Endothelial cell of umbilical vein (primary cell): ENCODE measurements around the gene CERCAM.

Experiments
- EZH2 ChIP-seq: IDR thresholded peaks from 2 replicates; pipeline ENCODE4 v1.6.1; 2012; ENCODE audit warnings: borderline replicate concordance, low read depth, mild to moderate bottlenecking, moderate library complexity, low read length, inconsistent platforms; ENCODE audit not compliant: severe bottlenecking
- GATA2 ChIP-seq: IDR thresholded peaks from 2 replicates; pipeline ENCODE4 v1.7.0; 2011; ENCODE audit warnings: low read depth, mild to moderate bottlenecking, moderate library complexity, mixed read lengths, low read length; ENCODE audit not compliant: insufficient read length, insufficient read depth
- JUN ChIP-seq: IDR thresholded peaks from 2 replicates; pipeline ENCODE4 v1.6.1; 2011; ENCODE audit warnings: borderline replicate concordance, low read depth; ENCODE audit not compliant: insufficient read length, insufficient read depth
- POLR2A ChIP-seq: IDR thresholded peaks from 2 replicates; pipeline ENCODE4 v1.6.1; 2012; ENCODE audit warnings: low read depth, mild to moderate bottlenecking, control low read depth, low read length
- POLR2AphosphoS5 ChIP-seq: IDR thresholded peaks from 2 replicates; pipeline ENCODE4 v1.6.1; 2012; ENCODE audit warnings: low read depth, mild to moderate bottlenecking, control low read depth, low read length, moderate library complexity; ENCODE audit not compliant: insufficient read depth
- TF ChIP-seq, protein P1 (sequence below), 2 donors: IDR thresholded peaks; 1 replicate in 1 of 2; 2 replicates in 1 of 2; pipeline ENCODE4 v1.5.1; 2011; ENCODE audit warnings: low read length in 2 of 2, mild to moderate bottlenecking in 2 of 2, moderate library complexity in 2 of 2, control low read depth in 1 of 2, inconsistent platforms in 1 of 2, low read depth in 1 of 2; ENCODE audit not compliant: insufficient read depth in 1 of 2; ENCODE audit errors: extremely low read depth in 1 of 2
- TF ChIP-seq, protein P2 (sequence below): IDR thresholded peaks from 2 replicates; pipeline ENCODE4 v1.6.1; 2011; ENCODE audit not compliant: insufficient read depth, insufficient read length

DNA sequence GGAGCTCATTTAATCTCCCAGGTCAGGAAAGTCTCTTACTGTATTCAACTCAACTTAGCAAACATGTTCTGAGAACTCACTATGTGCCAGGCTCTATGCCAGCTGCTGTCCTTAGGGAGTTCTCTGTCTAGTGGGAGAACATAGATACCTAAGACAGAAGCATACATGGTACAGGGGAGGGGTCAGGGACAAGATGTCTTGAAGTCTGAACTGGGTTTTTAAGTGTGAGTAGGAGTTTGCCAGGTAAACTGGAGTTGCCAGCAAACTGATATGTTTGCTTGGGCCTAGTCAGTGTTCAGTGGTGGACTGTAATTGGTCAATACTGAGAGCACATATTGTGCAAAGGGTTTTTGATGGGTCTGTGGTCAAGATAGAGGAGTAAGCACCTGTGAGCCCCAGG lies 65.5 kb downstream of the CERCAM start:
- TF ChIP-seq EZH2 (no peak), POLR2A (no peak), JUN (no peak), GATA2 (no peak), POLR2AphosphoS5 (no peak)
- TF ChIP-seq, protein P1, sequence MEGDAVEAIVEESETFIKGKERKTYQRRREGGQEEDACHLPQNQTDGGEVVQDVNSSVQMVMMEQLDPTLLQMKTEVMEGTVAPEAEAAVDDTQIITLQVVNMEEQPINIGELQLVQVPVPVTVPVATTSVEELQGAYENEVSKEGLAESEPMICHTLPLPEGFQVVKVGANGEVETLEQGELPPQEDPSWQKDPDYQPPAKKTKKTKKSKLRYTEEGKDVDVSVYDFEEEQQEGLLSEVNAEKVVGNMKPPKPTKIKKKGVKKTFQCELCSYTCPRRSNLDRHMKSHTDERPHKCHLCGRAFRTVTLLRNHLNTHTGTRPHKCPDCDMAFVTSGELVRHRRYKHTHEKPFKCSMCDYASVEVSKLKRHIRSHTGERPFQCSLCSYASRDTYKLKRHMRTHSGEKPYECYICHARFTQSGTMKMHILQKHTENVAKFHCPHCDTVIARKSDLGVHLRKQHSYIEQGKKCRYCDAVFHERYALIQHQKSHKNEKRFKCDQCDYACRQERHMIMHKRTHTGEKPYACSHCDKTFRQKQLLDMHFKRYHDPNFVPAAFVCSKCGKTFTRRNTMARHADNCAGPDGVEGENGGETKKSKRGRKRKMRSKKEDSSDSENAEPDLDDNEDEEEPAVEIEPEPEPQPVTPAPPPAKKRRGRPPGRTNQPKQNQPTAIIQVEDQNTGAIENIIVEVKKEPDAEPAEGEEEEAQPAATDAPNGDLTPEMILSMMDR (IDR thresholded peaks at IDR 0.05; ENCODE audit: extremely low read depth in 1 of 2, insufficient read depth in 1 of 2, low read depth in 1 of 2, low read length in 2 of 2): no peak
- TF ChIP-seq, protein P2, sequence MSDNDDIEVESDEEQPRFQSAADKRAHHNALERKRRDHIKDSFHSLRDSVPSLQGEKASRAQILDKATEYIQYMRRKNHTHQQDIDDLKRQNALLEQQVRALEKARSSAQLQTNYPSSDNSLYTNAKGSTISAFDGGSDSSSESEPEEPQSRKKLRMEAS: no peak
